GM12875 (cell line): ENCODE data around the gene PARD3.

Experiments used
- H3K4me3 ChIP-seq: one replicate; pipeline ENCODE4 v1.5.1; 2011; ENCODE audit warnings: low read depth, low read length, control low read depth
- TF ChIP-seq, protein P1 (sequence below): IDR thresholded peaks from 2 replicates; pipeline ENCODE4 v1.5.1; 2011; ENCODE audit warnings: low read depth, mild to moderate bottlenecking, control low read depth, inconsistent platforms, low read length, moderate library complexity, borderline replicate concordance; ENCODE audit not compliant: insufficient read depth

The PARD3 gene

GRCh38 chr10:34184397-34184796 lies 630.7 kb downstream of the PARD3 start:
- TF ChIP-seq, protein P1, sequence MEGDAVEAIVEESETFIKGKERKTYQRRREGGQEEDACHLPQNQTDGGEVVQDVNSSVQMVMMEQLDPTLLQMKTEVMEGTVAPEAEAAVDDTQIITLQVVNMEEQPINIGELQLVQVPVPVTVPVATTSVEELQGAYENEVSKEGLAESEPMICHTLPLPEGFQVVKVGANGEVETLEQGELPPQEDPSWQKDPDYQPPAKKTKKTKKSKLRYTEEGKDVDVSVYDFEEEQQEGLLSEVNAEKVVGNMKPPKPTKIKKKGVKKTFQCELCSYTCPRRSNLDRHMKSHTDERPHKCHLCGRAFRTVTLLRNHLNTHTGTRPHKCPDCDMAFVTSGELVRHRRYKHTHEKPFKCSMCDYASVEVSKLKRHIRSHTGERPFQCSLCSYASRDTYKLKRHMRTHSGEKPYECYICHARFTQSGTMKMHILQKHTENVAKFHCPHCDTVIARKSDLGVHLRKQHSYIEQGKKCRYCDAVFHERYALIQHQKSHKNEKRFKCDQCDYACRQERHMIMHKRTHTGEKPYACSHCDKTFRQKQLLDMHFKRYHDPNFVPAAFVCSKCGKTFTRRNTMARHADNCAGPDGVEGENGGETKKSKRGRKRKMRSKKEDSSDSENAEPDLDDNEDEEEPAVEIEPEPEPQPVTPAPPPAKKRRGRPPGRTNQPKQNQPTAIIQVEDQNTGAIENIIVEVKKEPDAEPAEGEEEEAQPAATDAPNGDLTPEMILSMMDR: no peak
- H3K4me3 ChIP-seq: no peak overlapping the region

- TF ChIP-seq, protein P1: no peak
- H3K4me3 ChIP-seq: no peak overlapping the region
These were observed 631.9 kb downstream of the PARD3 start for GRCh38 chr10:34183016-34183796.

DNA sequence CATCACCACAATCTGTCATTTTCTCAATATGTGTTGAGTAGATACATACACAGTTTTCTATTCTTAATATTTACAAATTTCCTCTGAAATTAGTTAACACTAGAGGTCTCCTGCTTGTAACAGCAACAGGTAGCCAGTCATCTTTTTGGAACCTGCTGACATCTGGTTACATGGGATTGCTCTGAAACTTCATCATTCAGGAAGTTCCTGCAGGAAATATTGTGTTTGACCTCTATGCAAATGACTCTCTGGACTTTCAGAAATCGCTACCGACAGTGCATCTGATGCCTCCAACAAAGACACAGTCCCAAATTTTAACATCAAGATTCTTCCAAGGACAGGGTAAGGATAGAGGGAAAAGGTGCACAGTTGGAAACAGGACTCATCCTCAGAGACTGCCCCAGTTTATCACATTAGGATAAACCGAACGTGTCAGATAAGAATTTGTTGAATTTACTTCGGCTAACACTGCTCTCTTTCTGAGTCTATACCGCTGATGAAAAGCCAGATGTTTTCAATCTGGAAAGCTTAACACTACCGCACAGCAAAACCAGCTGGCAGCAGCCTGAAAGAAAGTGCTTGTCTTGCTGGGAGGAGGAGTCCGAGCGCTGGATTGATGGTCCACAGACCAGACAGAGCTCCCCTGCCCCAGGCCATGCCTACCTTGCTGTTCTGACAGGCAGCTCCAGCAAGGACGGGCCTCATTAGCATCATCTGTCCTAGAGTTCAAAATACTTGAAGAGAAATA lies 633.4 kb downstream of the PARD3 start:
- H3K4me3 ChIP-seq: no peak overlapping the region

DNA sequence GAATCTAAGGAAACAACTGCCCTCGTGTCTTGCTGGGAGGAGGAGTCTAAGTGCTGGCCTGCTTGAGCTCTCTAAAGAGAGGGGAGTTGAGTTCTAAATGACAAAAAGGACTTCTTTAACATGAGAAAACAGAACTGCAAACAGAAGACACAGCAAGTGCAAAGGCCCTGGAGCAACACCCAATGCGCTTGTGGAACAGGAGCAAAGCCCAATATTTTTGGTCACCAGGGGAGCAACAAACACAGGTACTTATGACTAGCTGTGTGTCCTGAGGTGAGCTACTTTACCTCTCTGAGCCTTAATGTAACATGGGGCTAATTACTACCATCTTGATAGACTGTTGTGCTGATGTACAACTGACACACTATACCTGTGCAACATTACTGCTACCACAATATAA lies 634.3 kb downstream of the PARD3 start:
- no peak overlapping the region for H3K4me3 ChIP-seq
- TF ChIP-seq, protein P1: no peak

More for the DNA sequence above, 633.4 kb downstream of the PARD3 start:
- TF ChIP-seq, protein P1: no peak

- TF ChIP-seq, protein P1: no peak
- H3K4me3 ChIP-seq: no peak overlapping the region
These were observed 635.8 kb downstream of the PARD3 start for GRCh38 chr10:34179280-34179679.

- TF ChIP-seq, protein P1: no peak
These were observed 636.3 kb downstream of the PARD3 start for GRCh38 chr10:34178756-34179155.

GRCh38 chr10:34178196-34178595 lies 636.9 kb downstream of the PARD3 start:
- TF ChIP-seq, protein P1: no peak

More at GRCh38 chr10:34178756-34179155, 636.3 kb downstream of the PARD3 start:
- H3K4me3 ChIP-seq: no peak overlapping the region

More at GRCh38 chr10:34178196-34178595, 636.9 kb downstream of the PARD3 start:
- no peak overlapping the region for H3K4me3 ChIP-seq
